LNCAP (cell line): ENCODE results near the gene SLC35E1.

Experiments
- TF ChIP-seq, protein P1 (sequence below): fragments of 450-650 bp; IDR thresholded peaks from 2 replicates; pipeline ENCODE4 v1.5.1; 2017; ENCODE audit warnings: mild to moderate bottlenecking

Gene SLC35E1

DNA sequence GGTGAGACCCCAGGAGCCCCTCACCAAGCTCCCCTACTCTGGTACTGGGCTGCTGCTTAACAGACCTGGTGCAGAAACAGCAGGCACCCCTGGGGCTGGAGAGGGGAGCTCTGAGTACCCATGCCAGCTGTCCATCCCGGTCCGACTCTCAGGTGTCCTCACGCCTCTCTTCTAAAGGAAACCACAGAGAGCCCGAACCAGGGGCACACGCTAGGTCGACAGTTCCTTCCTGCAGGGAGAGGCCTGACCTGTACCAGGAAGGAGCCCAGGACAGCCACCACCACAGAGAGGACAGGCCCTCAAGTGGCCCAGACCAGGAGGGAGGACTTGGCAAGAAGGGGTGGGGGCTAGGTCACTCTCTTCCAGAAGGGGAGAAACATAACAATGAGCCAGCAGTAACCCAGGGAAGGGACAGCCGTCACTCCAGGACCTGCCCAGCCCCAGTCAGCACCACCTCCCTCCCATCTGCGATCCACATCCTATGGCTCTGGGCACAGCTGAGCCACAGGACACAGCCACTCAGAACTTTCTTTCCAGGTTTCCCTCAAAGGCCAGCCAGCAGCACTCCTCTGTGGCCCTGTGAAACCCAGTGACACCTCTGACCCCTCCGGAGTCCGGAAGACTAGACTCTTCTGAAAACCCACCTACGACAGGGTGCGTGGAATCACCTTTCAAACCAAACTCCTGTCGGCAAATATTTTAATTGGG lies 13.0 kb upstream of the SLC35E1 start:
- TF ChIP-seq, protein P1, sequence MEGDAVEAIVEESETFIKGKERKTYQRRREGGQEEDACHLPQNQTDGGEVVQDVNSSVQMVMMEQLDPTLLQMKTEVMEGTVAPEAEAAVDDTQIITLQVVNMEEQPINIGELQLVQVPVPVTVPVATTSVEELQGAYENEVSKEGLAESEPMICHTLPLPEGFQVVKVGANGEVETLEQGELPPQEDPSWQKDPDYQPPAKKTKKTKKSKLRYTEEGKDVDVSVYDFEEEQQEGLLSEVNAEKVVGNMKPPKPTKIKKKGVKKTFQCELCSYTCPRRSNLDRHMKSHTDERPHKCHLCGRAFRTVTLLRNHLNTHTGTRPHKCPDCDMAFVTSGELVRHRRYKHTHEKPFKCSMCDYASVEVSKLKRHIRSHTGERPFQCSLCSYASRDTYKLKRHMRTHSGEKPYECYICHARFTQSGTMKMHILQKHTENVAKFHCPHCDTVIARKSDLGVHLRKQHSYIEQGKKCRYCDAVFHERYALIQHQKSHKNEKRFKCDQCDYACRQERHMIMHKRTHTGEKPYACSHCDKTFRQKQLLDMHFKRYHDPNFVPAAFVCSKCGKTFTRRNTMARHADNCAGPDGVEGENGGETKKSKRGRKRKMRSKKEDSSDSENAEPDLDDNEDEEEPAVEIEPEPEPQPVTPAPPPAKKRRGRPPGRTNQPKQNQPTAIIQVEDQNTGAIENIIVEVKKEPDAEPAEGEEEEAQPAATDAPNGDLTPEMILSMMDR, result no peak

DNA sequence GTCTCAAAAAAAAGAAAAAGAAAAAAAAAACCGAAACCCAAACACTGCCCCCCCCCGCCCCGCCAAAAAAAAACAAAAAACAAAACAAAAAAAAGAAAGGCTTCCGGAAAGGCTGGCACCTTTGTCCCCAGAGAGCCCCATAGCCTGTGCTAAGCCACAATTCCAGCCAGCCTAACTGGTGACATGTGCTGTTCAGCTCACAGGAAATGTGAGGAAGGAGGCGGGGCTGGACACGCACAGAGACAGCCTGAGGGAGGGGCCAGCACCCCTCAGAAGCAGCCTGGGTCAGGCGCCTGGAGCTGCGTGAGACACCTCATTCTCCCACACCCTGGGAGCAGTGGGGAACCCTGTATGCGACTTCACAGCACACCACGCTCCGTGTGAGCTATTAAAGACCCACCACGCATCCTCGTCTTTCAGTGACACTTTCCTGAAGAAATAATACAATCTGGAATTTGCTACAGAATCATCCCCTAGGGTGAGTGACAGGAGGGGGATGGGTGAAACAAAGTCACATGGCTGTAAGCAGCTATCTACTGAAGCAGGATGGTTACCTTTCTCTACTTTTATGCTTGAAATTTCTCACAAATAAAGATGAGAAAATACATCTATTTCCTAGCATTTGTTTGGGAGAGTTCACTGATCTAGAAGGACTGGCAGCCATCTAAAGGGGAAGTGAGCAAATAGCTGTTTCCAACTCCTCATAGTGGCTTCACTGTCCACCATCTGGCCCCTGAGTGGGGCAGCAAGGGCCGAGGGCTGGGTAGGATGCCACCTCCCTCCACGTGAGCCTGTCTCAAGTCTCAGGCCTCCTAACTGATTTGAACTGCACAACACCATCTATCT lies 12.3 kb upstream of the SLC35E1 start:
- TF ChIP-seq, protein P1, result no peak

DNA sequence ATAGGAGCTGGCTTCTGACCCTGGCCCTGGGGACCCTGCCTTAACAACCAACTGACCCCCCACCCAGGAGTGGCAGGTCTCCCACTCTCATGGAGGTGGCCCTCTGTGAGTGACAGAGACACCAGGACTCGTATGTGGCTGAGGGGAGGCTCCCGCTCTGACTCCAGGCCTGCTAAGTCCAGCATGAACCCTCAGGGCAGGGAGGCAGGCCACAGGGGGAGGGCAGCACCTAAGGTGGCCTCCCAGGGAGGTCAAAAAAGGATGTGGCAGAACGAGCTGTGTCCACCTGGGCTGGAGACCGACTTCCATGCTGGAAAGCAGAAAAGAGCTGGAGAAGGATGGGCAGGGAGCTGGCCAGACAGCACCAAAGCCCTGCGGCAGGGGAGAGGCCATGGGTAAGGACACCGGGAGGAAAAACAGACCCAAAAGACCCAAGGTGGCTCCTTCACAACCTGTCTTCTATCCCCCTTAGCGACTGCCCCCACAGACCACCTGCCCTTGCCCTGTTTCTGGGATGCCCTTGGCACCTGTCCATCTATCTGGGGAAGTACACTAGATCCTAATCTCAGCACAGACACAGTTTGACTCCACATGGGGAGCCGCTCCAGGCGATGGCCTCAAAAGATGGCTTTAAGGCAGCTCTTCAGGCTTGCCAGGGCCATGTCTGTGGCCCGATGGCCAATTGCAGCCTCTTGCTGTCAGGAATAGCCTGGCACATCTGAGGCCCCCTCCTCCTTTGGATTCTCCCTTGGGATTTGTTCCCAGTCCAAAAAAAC lies 10.5 kb upstream of the SLC35E1 start:
- TF ChIP-seq, protein P1, result no peak

DNA sequence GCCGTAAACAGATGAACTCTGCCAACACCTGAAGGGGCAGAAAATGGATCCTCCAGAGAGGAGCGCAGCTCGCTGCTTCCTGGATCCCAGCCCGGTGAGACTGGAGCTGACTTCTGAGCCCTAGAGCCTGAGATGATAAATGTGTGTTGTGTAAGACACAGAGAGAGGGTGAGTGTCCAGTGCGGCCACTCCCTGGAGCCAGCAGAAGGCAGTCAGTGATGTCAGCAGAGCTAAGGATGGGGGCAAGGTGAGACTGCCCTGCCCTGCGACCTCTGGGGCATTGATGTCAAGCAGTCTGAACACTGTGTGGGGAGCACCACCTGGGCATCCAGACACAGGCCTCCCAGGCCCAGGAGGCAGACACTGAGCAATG lies 9.7 kb upstream of the SLC35E1 start:
- TF ChIP-seq, protein P1, result no peak

DNA sequence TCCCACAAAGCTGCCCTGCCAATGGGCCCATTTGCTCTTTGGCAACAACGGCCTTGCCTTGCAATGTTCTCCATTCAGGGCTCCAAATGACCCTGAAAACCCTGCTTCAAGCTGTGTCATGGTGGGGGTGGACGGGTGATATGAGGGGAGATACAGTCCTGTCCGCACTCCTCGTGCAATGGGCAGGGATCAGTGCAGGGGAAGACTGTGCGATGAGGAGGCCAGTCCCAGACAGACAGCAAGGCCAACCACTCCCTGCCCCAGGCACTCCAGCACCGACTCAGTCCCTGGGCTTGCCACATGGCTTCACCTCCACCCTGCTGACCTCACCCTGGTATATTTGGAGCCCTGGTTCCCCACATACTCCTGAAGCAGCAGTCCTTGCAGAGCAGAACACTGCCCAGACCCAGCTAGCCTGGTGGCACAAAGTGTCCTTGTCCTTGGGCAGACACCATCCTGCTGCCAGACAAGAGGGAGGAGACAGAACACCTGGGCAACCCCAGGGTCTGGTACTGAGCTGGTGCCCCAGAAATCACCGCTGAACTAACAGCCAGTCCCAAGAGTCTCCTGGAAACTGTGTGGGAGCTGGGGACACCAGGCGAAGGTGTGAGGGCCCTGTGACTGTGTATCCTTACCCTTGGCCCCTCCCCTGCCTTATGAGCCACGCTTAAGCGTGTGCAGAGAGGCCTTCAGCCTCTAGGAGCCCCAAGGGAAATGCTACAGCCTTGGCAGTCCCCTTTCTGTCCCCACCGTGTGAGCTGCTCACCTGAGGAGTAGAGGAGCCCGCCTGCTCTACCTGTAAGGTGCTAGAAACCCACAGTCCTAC lies 9.1 kb upstream of the SLC35E1 start:
- TF ChIP-seq, protein P1, result no peak

DNA sequence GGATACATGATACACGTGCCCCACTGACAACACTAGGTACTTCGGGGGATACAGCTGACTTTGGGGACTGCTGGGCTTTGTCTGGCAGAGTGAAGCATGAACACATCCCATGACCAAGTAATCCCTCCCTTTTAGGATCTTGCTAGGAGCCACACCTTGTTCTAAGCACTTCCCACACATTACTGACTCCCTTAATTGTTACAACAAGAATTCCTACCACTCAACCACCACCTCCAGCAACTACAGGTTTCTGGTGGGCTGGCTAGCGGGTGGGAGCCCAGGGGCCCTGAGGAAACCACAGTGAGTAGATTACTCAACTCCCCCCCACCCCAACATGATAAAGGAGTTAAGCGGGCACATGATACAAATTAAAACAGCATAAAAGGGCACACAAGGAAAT lies 7.2 kb upstream of the SLC35E1 start:
- TF ChIP-seq, protein P1, result no peak

DNA sequence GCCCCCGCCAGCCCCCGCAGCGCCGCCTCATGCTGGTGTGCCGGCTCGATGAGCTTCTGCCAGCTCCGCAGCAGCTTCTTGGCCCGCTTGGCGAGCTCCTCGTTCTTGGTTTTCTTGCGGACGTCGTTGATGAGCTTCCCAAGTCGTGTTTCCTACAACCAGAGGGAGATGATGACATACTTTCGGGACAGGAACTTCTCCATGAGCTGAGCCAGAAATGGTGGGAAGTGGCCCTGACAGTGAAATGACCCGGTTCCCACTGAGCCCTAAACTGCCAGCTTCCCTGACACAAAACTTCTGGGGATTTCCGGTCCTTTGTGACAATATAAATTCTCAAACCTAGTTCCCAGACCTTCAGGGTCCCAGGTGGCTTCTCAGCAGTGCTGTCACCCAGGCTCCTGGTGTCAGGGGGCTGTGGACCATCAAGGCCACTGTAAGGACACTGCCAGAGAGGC lies 5.3 kb upstream of the SLC35E1 start:
- TF ChIP-seq, protein P1, result no peak
